GM19395 (cell line): ENCODE results near the gene IFI27.
"Not testable (repeated sequence)": the region's sequence is repeated elsewhere in the genome, so short reads cannot be mapped to it uniquely, and the experiment has no call there.

Source experiments
- ATAC-seq: cut with Tn5 transposase; IDR thresholded peaks from one replicate; pipeline ENCODE4 v1.9.1; 2021; ENCODE audit warnings: mild to moderate bottlenecking, moderate library complexity; ENCODE audit not compliant: unreplicated experiment

Gene IFI27

DNA sequence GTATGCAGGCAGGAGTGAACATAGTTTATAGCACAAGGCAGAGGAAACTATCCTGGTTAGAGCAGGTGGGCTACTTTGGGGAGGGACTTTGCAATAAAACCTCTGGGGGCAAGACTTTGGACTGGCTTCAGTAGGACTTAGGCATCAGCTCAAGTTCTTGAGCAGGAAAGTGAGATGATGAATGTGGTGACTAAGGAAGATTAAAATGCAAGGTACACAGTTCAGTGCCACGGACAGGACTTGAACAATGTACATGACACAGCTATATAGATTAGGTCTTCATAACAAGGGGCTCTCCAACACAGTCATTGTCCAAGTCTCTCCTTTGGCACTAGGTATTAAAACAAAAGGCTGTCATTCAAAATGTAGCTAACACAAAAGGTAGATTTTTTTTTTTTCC is 42.1 kb downstream of the IFI27 start:
- ATAC-seq, result no peak

DNA sequence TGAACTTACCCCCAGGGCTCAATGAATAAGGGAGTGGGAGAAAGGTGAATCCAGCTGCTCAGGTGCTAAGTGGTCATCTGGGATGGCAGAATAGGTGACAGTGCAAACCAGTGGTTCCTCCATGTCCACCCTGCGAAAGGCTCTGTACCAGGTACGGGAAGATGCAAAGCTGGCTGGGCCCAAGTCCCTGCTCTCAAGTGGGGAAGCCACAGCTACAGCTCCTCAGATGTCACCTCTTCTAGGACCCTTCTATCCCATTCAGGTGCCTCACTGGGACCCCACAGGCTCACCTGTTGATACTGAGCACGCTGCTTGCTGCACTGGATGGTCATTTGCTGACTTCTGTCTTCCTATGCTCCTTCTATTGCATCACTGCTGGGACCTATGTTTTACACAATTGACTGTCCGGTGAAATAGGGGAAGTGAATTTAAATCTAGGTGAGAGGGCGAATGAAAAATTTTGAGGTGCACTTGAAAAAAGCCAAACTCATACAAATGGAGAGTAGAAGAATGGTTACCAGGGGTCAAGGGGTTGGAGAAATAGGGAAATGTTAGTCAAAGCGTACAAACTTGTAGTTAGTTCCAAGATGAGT is 43.3 kb downstream of the IFI27 start:
- no peak for ATAC-seq

DNA sequence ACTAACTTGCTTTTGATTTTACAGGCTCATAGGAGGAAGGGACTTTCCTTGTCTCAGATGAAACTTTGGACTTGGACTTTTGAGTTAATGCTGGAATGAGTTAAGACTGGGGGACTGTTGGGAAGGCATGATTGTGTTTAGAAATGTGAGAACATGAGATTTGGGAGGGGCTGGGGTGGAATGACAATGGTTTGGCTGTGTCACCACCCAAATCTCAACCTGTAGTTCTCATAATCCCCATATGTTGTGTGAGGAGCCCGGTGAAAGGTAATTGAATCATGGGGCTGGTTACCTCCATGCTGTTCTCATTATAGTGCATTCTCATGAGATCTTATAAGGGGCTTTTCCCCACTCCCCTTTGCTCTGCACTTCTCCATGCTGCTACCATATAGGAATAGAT is 45.6 kb downstream of the IFI27 start:
- ATAC-seq, result not testable (repeated sequence)

DNA sequence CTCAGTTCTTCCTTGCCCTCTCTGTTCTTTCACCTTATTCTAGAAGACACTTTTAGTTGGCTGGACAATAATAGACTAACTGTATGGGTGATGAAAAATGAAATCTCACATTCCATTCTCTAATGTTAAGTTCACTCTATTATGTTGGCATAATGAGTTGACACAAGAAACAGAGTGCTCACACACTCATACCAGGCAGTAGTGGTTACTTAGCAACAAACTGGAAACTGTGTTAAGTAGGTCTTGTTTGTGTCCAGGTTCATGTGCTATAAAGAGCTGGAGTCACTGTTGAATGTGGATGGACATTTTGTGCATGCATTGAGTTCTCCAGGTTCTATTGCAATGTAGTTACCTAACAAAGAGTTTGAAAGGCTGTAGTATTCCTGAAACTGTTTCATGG is 46.7 kb downstream of the IFI27 start:
- no peak for ATAC-seq

DNA sequence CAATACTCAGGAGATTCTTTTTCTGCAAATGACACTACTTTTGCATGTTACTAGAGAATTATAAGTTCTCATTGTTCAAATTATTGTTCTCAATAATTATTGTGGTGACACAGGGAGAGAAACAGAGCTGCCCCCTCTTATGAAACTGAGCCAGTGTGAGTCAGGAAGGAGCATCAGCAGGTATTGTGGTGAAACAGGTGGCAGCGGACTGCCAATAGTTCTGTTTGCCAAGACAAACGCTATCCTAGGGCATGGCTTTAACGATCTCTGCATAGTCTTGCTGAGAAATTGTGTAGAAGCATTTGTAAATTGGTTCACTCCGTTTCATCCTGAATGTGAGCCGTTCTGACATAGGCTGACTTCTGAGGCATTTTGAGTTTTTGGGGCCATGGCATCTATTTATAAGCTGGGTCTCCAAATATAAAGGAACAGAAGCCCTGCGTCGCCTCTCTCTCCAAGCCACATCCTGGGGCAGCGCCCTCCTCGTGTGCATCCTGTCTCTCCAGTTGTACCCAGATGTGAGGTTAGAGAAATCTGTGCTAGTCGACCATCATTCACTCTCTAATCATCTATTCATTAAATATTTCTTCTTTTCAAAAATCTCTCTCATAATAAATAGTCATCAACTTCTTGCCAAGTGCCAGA is 47.8 kb downstream of the IFI27 start:
- no peak for ATAC-seq

DNA sequence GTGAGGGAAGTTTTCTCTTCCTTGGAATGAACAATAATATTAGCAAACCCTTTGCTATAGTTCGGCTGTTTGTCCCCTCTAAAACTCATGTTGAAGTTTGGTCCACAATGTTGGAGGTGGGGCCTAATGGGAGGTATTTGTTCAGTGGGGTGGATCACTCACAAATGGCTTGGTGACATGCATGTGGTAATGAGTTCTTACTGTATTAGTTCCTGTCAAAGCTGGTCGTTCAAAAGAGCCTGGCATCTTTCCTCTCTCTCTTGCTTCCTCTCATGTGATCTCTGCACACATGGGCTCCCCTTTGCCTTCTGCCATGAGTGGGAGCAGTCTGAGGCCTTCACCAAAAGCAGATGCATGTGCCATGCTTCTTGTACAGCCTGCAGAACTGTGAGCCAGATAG is 50.5 kb downstream of the IFI27 start:
- no peak for ATAC-seq

DNA sequence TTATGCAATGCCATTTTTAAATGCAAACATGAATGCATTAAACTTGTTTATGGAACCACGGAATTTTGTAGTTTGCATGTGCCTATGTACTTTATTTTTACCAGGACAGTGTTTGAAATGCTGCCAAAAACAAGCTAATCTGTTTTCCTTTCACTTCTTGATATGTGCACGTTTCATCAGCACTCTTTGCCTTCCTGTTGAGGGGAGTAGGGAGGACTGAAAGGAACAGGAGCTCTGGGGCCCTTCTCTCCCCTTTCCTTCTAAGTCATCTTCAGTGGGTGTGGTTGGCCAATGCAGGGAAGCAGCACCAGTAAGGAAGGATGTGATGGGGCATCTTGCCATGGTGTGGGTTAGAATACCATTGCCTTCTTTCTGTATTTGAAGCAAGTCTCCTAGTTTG is 51.4 kb downstream of the IFI27 start:
- ATAC-seq, result no peak

DNA sequence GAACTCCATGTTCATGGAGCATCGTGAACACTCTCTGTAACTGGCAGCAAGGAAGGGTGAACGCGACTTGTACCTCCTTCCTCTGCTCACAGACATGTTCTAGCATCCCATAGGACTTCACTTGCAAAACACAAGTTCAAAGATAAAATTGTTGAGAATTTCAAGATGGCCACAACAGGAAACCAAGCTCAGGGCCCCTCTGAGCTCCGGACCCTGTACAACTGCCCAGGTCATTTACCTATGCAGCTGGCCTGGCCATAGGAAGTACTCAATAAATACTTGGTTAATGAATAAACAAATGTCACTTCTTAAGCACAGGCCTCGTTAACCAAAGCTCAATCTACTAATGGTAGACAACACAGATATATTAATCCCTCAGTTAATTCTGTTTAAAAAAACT is 51.9 kb downstream of the IFI27 start:
- ATAC-seq, result no peak

DNA sequence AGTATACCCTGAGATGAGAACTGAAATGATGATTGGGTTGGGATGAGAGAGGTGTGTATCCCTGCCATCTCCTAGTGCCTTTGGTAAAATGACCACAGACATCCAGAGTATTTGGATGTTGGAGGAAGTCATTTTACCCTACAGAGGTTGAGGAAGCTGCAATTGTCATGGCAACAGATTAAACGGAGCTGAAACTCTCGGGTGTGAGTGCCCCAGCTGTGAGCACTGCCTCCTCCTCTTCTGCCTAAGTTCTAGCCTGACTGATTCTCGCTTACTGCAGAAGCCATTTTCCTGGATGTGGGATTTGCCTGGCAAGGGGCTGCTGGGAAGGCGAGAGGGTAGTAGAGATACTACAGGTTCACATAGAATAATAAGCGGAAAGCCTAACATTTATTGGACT is 53.3 kb downstream of the IFI27 start:
- ATAC-seq, result no peak

DNA sequence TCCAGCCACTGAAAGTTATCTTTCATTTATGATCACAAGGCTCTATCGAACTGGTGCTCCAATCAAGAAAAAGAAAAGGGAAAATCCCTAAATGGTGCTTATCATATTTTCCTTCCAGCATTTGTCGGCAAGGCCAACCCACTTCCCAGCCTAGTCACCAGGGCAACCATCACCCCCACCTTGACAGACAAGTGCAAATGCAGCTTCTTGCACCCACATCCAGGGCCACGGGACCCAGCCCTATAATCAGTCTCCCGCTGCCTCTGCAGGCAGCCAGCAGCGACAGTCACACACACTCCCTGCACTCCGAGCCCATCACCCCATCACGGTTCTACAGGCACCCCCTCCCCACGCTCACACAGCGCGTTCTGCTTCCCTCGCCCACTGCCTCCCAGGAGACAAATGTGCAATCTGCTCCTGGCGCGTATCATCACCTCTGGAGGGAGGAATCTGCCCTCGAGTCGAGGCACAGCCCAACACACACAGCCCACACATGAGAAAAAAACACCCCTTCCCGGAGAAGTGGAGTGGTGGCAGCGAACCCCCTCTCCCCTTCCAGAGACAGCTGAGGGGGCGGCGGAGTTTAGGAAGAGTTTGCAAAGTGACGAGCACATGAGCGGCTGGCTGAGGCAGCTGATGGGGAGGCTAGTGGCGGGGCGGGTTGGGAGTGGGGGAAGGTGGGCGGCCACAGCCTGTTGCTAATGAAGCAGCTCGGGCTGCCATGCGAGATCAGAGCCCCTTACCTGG is 54.3 kb downstream of the IFI27 start:
- no peak for ATAC-seq

DNA sequence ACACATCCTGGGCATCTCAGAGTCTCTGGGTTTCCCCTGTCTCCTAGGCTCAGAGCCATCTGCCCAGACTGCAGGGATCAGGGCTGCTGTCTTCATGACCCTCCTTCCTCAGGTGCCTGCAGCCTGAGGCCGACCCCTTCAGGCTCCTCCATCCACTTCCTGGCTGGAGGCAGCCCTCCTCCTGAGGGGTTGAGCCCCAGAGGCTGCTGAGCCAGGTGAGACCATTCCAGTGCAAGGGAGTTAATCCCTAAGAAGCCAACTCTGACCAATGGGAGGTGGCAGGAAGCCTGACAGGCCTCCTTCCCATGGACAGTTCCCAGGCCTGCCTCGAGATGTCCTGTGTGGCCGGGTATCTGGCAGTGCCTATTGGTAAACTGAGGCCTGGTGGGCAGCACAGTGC is 55.2 kb downstream of the IFI27 start:
- ATAC-seq, result no peak
